OCI-LY7 (cell line): ENCODE measurements around the gene SERAC1. TPM values are rescaled to one million over a fixed set of nuclear protein-coding genes. Genes with fewer than 3 reads are reported as not detected.

ENCODE experiments used
- BruUV-seq: library from RNA; stranded (reverse); fragments of 400-500 nt; replicated peaks from 2 replicates; lab custom pipeline; 2021; lab: Mats Ljungman, UMichigan
- CTCF ChIA-PET: fragments of 300-600 bp; sonication (Branson Sonifier 250); formaldehyde crosslinking; loops from one replicate; lab custom pipeline; 2022; ENCODE audit warnings: antibody characterized with exemption; ENCODE audit not compliant: unreplicated experiment; lab: Charles Lee
- POLR2A ChIA-PET: fragments of 300-600 bp; sonication (Branson Sonifier 250); formaldehyde crosslinking; loops from one replicate; lab custom pipeline; 2022; ENCODE audit warnings: antibody characterized with exemption; lab: Charles Lee
- DNase-seq: peaks from one replicate; pipeline ENCODE4 v3.0.0-alpha.2; 2015; ENCODE audit warnings: low spot score
- H2AFZ ChIP-seq: fragments of 200-600 bp; sonication (generic), shearing (Covaris generic); 2 replicates; pipeline ENCODE4 v1.6.1; 2014; ENCODE audit warnings: mild to moderate bottlenecking, antibody characterized with exemption, low read length, moderate library complexity
- H3K27ac ChIP-seq: fragments of 200-600 bp; sonication (generic); 2 replicates; pipeline ENCODE4 v1.5.1; 2014; ENCODE audit warnings: mixed run types, low read depth, mild to moderate bottlenecking, moderate library complexity, low read length, inconsistent platforms; ENCODE audit not compliant: poor library complexity, severe bottlenecking
- H3K36me3 ChIP-seq: fragments of 200-600 bp; sonication (generic); 2 replicates; pipeline ENCODE4 v1.6.1; 2014; ENCODE audit warnings: mild to moderate bottlenecking, antibody characterized with exemption, low read length, moderate library complexity, mixed read lengths; ENCODE audit not compliant: insufficient read depth
- H3K4me1 ChIP-seq: fragments of 200-600 bp; sonication (generic); 2 replicates; pipeline ENCODE4 v1.5.1; 2014; ENCODE audit warnings: mild to moderate bottlenecking, low read length; ENCODE audit not compliant: insufficient read depth, poor library complexity, severe bottlenecking
- H3K4me2 ChIP-seq: fragments of 200-600 bp; sonication (generic); 2 replicates; pipeline ENCODE4 v1.6.1; 2014; ENCODE audit warnings: mild to moderate bottlenecking, low read length
- H3K4me3 ChIP-seq: fragments of 200-600 bp; sonication (generic); 2 replicates; pipeline ENCODE4 v1.5.1; 2014; ENCODE audit warnings: mild to moderate bottlenecking, low read depth, low read length; ENCODE audit not compliant: poor library complexity, severe bottlenecking
- H3K79me2 ChIP-seq: fragments of 200-600 bp; sonication (generic); 2 replicates; pipeline ENCODE4 v1.6.1; 2016; ENCODE audit warnings: low read depth, mild to moderate bottlenecking, low read length, moderate library complexity, mixed read lengths; ENCODE audit not compliant: insufficient read depth
- H3K9me2 ChIP-seq: fragments of 200-600 bp; sonication (generic); 2 replicates; pipeline ENCODE4 v1.6.1; 2016; ENCODE audit warnings: mild to moderate bottlenecking, low read length, mixed read lengths; ENCODE audit not compliant: insufficient read depth
- H3K9me3 ChIP-seq: fragments of 200-600 bp; sonication (generic); 2 replicates; pipeline ENCODE4 v1.6.1; 2014; ENCODE audit warnings: mild to moderate bottlenecking, mixed run types, low read length, mixed read lengths
- H4K20me1 ChIP-seq: fragments of 200-600 bp; sonication (generic); 2 replicates; pipeline ENCODE4 v1.6.1; 2014; ENCODE audit warnings: mild to moderate bottlenecking, antibody characterized with exemption, low read length, moderate library complexity, mixed read lengths; ENCODE audit not compliant: insufficient read depth
- EZH2phosphoT487 ChIP-seq: fragments of 200-600 bp; sonication (generic); IDR thresholded peaks from 2 replicates; pipeline ENCODE4 v1.6.1; 2018; ENCODE audit warnings: low read depth, borderline replicate concordance, mild to moderate bottlenecking, mixed run types, antibody characterized with exemption, low read length, moderate library complexity, mixed read lengths
- intact Hi-C: fragments of 100-400 bp; cut with micrococcal nuclease; formaldehyde crosslinking; loops from one replicate; pipeline ENCODE4 v1.10.0; 2022; ENCODE audit not compliant: unreplicated experiment
- total RNA-seq, 2 experiments: library from RNA; depleted of rRNA in 1 of 2; stranded (reverse); fragments of >200 nt in 1 of 2; shearing (Covaris generic) in 1 of 2; gene quantifications; 2 replicates each; pipeline ENCODE4 v1.2.3, GENCODE V29; 2014 to 2022
- TF ChIP-seq, protein P1 (sequence below): fragments of 200-600 bp; sonication (generic); conservative IDR thresholded peaks from 2 replicates; pipeline ENCODE4 v1.5.1; 2014; ENCODE audit warnings: mild to moderate bottlenecking, antibody characterized with exemption, low read length, moderate library complexity, mixed read lengths

Gene SERAC1
- total RNA-seq, 2 experiments from 2014 or later, result 3.0 to 6.9 TPM

DNA sequence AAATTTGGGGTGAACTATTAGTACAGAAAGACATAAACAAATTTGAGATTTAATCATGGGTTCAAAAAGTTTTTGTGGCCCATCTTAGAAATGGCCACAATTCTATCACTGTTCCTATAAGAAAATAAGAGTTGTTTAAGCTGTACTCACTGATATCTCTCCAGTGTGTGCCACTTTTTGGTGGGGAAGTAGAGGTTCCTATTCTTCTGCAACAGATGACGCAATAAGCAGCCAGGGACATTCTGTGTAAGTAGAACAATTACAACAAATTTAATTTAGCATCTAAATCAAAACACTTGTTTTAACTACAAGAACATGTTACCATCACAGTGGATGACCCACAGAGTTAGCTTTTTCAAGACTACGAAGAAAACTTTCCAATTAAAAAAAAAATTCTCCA is 9.9 kb downstream of the SERAC1 start:
- TF ChIP-seq, protein P1, sequence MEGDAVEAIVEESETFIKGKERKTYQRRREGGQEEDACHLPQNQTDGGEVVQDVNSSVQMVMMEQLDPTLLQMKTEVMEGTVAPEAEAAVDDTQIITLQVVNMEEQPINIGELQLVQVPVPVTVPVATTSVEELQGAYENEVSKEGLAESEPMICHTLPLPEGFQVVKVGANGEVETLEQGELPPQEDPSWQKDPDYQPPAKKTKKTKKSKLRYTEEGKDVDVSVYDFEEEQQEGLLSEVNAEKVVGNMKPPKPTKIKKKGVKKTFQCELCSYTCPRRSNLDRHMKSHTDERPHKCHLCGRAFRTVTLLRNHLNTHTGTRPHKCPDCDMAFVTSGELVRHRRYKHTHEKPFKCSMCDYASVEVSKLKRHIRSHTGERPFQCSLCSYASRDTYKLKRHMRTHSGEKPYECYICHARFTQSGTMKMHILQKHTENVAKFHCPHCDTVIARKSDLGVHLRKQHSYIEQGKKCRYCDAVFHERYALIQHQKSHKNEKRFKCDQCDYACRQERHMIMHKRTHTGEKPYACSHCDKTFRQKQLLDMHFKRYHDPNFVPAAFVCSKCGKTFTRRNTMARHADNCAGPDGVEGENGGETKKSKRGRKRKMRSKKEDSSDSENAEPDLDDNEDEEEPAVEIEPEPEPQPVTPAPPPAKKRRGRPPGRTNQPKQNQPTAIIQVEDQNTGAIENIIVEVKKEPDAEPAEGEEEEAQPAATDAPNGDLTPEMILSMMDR, result no peak
- no peak for TF ChIP-seq EZH2phosphoT487
- intact Hi-C loops, result no loop called here
- ChIA-PET POLR2A (interaction anchor here (0.7 to 1.6 kb wide), 3 partner anchors 9 to 220 kb away, joined by 3 to 6 read pairs (median 3); no protein-coding TSS in a partner anchor), CTCF (no interaction called here)
- Histone ChIP-seq H3K4me1 (no peaks in the 10 kb centered on the region), H3K9me3 (no peaks in the 10 kb centered on the region), H3K4me3 (no peak overlapping the region), H3K4me2 (no peak overlapping the region), H2AFZ (no peak overlapping the region), H3K9me2 (no peaks in the 10 kb centered on the region), H3K36me3 (0 out of 2 replicates have a peak, but pooled peaks cover 6% of the 10 kb centered on the region), H4K20me1 (no peaks in the 10 kb centered on the region), H3K79me2 (no peaks in the 10 kb centered on the region), H3K27ac (no peak overlapping the region)
- BruUV-seq, result no TSS peak
- DNase-seq, result no peak

DNA sequence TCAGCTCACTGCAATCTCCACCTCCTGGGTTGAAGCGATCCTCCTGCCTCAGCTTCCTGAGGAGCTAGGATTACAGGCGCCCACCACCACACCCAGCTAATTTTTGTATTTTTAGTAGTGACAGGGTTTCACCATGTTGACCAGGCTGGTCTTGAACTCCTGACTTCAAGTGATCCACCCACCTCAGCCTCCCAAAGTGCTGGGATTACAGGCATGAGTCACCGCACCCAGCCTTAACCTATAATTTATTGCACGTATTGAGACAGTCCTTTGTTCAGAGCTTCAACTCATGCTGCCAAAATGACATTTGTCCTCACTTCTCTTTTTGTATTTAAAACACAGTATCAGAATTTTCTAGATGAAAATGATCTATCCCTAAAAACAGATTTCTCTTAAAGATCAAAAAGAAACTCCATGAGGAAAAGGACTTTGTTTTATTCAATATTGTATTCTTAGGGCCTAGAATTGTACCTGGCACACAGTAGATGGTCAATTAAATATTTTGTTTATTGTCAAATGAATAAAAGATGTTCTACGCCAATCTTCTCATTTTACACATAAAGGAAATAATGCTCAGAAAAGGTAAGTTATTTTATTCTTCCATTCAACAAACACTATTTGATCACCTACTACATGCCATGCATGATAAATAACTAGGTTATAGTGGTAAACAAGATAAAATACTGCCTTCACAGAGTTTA is 10.8 kb downstream of the SERAC1 start:
- Histone ChIP-seq H3K4me2 (no peak overlapping the region), H2AFZ (no peak overlapping the region), H3K4me3 (no peak overlapping the region), H3K4me1 (no peaks in the 10 kb centered on the region), H4K20me1 (no peaks in the 10 kb centered on the region), H3K27ac (no peak overlapping the region), H3K36me3 (0 out of 2 replicates have a peak, but pooled peaks cover 6% of the 10 kb centered on the region), H3K79me2 (no peaks in the 10 kb centered on the region), H3K9me2 (no peaks in the 10 kb centered on the region), H3K9me3 (no peaks in the 10 kb centered on the region)
- TF ChIP-seq EZH2phosphoT487, result no peak
- TF ChIP-seq, protein P1, result no peak
- intact Hi-C loops, result no loop called here
- no peak for DNase-seq
- BruUV-seq, result no TSS peak
- ChIA-PET POLR2A (interaction anchor here (0.6 to 1.6 kb wide), 3 partner anchors 10 to 219 kb away, joined by 3 to 6 read pairs (median 4); no protein-coding TSS in a partner anchor), CTCF (no interaction called here)

DNA sequence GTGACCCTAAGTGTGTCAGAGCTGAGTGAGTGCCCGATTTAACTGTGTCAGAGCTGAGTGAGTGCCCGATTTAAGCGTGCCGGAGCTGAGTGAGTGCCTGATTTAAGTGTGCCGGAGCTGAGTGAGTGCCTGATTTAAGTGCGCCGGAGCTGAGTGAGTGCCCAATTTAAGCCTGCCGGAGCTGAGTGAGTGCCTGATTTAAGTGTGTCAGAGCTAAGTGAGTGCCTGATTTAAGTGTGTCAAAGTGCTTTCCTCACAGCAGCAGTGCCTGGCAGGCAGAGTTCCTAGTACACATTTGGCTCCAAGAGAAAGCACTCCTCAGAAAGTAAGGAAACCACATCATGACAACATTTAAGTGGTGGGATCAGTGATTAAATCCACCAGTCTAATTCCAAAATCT is 13.2 kb downstream of the SERAC1 start:
- DNase-seq, result no peak
- Histone ChIP-seq H3K9me2 (no peaks in the 10 kb centered on the region), H3K27ac (no peak overlapping the region), H3K4me3 (no peak overlapping the region), H4K20me1 (no peaks in the 10 kb centered on the region), H3K9me3 (no peaks in the 10 kb centered on the region), H3K36me3 (0 out of 2 replicates have a peak, but pooled peaks cover 6% of the 10 kb centered on the region), H3K4me1 (no peaks in the 10 kb centered on the region), H3K79me2 (no peaks in the 10 kb centered on the region), H2AFZ (no peak overlapping the region), H3K4me2 (no peak overlapping the region)
- TF ChIP-seq, protein P1, result no peak
- TF ChIP-seq EZH2phosphoT487, result no peak
- CTCF ChIA-PET, result no interaction called here
- POLR2A ChIA-PET, result interaction anchor here (0.7 kb wide), 1 partner anchor 17 kb away, joined by 5 read pairs; no protein-coding TSS in a partner anchor
- BruUV-seq, result no TSS peak
- intact Hi-C loops, result no loop called here
